B cell (primary cell): ENCODE measurements around the gene CHMP6.

ENCODE experiments used
- EZH2 ChIP-seq: IDR thresholded peaks from 2 replicates; pipeline ENCODE4 v1.6.1; 2012; ENCODE audit warnings: borderline replicate concordance, low read depth, mild to moderate bottlenecking, moderate library complexity, low read length; ENCODE audit not compliant: insufficient read depth, poor library complexity, severe bottlenecking
- TF ChIP-seq, protein P1 (sequence below): fragments of 200-600 bp; IDR thresholded peaks from one replicate; pipeline ENCODE4 v1.8.0; 2022; ENCODE audit warnings: antibody characterized with exemption, mild to moderate bottlenecking

DNA sequence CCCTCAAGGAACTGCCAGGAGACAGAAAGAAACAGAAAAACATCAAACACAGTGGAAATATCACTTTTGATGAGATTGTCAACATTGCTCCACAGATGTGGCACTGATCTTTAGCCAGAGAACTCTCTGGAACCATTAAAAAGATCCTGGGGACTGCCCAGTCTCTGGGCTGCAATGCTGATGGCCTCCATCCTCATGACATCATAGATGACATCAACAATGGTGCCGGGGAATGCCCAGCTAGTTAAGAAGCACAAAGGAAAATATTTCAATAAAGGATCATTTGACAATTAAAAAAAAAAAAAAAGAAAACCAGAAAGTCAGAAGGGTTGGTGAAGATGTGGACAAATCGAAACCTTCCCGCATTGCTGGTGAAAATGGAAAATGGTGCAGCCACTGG lies 14.9 kb upstream of the CHMP6 start:
- TF ChIP-seq, protein P1, sequence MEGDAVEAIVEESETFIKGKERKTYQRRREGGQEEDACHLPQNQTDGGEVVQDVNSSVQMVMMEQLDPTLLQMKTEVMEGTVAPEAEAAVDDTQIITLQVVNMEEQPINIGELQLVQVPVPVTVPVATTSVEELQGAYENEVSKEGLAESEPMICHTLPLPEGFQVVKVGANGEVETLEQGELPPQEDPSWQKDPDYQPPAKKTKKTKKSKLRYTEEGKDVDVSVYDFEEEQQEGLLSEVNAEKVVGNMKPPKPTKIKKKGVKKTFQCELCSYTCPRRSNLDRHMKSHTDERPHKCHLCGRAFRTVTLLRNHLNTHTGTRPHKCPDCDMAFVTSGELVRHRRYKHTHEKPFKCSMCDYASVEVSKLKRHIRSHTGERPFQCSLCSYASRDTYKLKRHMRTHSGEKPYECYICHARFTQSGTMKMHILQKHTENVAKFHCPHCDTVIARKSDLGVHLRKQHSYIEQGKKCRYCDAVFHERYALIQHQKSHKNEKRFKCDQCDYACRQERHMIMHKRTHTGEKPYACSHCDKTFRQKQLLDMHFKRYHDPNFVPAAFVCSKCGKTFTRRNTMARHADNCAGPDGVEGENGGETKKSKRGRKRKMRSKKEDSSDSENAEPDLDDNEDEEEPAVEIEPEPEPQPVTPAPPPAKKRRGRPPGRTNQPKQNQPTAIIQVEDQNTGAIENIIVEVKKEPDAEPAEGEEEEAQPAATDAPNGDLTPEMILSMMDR, result no peak
- no peak for TF ChIP-seq EZH2
